SK-N-MC (cell line): ENCODE measurements around the gene TLX3.
"Not testable (repeated sequence)": the region's sequence is repeated elsewhere in the genome, so short reads cannot be mapped to it uniquely, and the experiment has no call there.

Source experiments
- DNase-seq: peaks from one replicate; pipeline ENCODE4 v3.0.0-alpha.2; 2011; ENCODE audit warnings: low read depth, low spot score
- H3K27ac ChIP-seq: fragments of 200-600 bp; sonication (generic); 2 replicates; pipeline ENCODE4 v1.5.1; 2016; ENCODE audit warnings: mixed run types
- H3K36me3 ChIP-seq: fragments of 200-600 bp; sonication (generic); 2 replicates; pipeline ENCODE4 v1.6.1; 2017; ENCODE audit warnings: antibody characterized with exemption, low read length, mixed read lengths; ENCODE audit not compliant: insufficient read depth
- H3K4me3 ChIP-seq: fragments of 200-600 bp; sonication (generic); 2 replicates; pipeline ENCODE4 v1.5.1; 2016
- H3K9ac ChIP-seq: fragments of 200-600 bp; sonication (generic); 2 replicates; pipeline ENCODE4 v1.8.0; 2017; ENCODE audit warnings: mixed run types, mixed read lengths; ENCODE audit not compliant: insufficient read length
- H3K9me3 ChIP-seq: fragments of 200-600 bp; sonication (generic); 2 replicates; pipeline ENCODE4 v1.6.1; 2017; ENCODE audit warnings: low read depth, mild to moderate bottlenecking, antibody characterized with exemption, low read length, moderate library complexity, mixed read lengths
- EZH2 ChIP-seq: fragments of 200-600 bp; sonication (generic); IDR thresholded peaks from one replicate; pipeline ENCODE4 v1.6.1; 2017; ENCODE audit warnings: antibody characterized with exemption
- FOXP2 ChIP-seq: optimal IDR thresholded peaks from 2 replicates; pipeline ENCODE3; 2011; ENCODE audit warnings: mild to moderate bottlenecking, moderate library complexity; ENCODE audit not compliant: insufficient read depth; ENCODE audit errors: extremely low read length, control extremely low read depth
- POLR2AphosphoS5 ChIP-seq: IDR thresholded peaks from 2 replicates; pipeline ENCODE4 v1.6.1; 2012; ENCODE audit warnings: mild to moderate bottlenecking, low read depth, low read length, borderline replicate concordance

The TLX3 gene

GRCh38 chr5:171295801-171296200 lies 13.2 kb upstream of the TLX3 start:
- no peak for DNase-seq
- H3K9ac ChIP-seq, result no peak overlapping the region

GRCh38 chr5:171297941-171298340 lies 11.1 kb upstream of the TLX3 start:
- H3K27ac ChIP-seq, H3K9ac ChIP-seq, DNase-seq: not testable (repeated sequence)

More at GRCh38 chr5:171295801-171296200, 13.2 kb upstream of the TLX3 start:
- no peaks in the 10 kb centered on the region for H3K36me3 ChIP-seq
- no peak for TF ChIP-seq FOXP2
- no peak for TF ChIP-seq POLR2AphosphoS5
- TF ChIP-seq EZH2, result no peak
- H3K4me3 ChIP-seq, result no peak overlapping the region
- H3K9me3 ChIP-seq, result no peaks in the 10 kb centered on the region
- H3K27ac ChIP-seq, result no peak overlapping the region

GRCh38 chr5:171299228-171299627 lies 9.8 kb upstream of the TLX3 start:
- no peaks in the 10 kb centered on the region for H3K36me3 ChIP-seq
- H3K9me3 ChIP-seq, result no peaks in the 10 kb centered on the region
- no peak for TF ChIP-seq FOXP2
- no peak for TF ChIP-seq EZH2
- no peak for TF ChIP-seq POLR2AphosphoS5
- no peak overlapping the region for H3K9ac ChIP-seq
- H3K27ac ChIP-seq, result no peak overlapping the region
- H3K4me3 ChIP-seq, result no peak overlapping the region
- DNase-seq, result no peak

More at GRCh38 chr5:171297941-171298340, 11.1 kb upstream of the TLX3 start:
- not testable (repeated sequence) for H3K4me3 ChIP-seq, H3K36me3 ChIP-seq, H3K9me3 ChIP-seq

- Histone ChIP-seq H3K9ac (no peak overlapping the region), H3K4me3 (no peak overlapping the region), H3K27ac (no peak overlapping the region), H3K9me3 (no peaks in the 10 kb centered on the region), H3K36me3 (no peaks in the 10 kb centered on the region)
- TF ChIP-seq EZH2 (no peak), POLR2AphosphoS5 (no peak), FOXP2 (no peak)
- no peak for DNase-seq
Observed at GRCh38 chr5:171299851-171300250, 9.2 kb upstream of the TLX3 start.

DNA sequence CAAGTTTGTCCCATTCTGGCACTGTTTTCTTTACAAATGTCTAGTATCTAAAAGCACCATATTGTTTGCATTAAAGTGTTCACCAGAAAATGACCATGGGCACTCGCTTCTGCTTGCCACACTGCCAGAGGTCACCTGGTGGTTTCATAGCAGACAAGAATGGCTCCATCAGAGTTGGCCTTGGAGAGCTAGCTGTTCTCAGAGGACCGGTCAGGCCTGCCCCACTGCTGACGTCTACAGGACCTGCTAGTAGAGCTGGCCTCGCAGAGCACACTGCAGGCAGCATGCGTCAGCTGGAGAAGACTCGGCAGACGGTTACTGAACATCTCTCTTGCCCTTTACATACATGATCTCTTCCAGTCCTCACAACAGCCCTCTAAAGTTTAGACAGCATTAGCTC lies 8.7 kb upstream of the TLX3 start:
- TF ChIP-seq FOXP2, result no peak
- TF ChIP-seq POLR2AphosphoS5, result no peak
- TF ChIP-seq EZH2, result no peak
- H3K9me3 ChIP-seq, result no peaks in the 10 kb centered on the region
- no peak overlapping the region for H3K4me3 ChIP-seq
- no peak for DNase-seq
- H3K36me3 ChIP-seq, result no peaks in the 10 kb centered on the region
- H3K9ac ChIP-seq, result no peak overlapping the region
- H3K27ac ChIP-seq, result no peak overlapping the region

GRCh38 chr5:171306166-171306565 lies 2.9 kb upstream of the TLX3 start:
- no peak overlapping the region for H3K9ac ChIP-seq

GRCh38 chr5:171306781-171307591 lies 2.1 kb upstream of the TLX3 start:
- H3K36me3 ChIP-seq, result no peaks in the 10 kb centered on the region
- H3K27ac ChIP-seq, result no peak overlapping the region
- H3K9ac ChIP-seq, result no peak overlapping the region
- DNase-seq, result no peak
- TF ChIP-seq FOXP2, result no peak
- TF ChIP-seq POLR2AphosphoS5, result no peak
- no peak for TF ChIP-seq EZH2
- H3K4me3 ChIP-seq, result no peak overlapping the region
- no peaks in the 10 kb centered on the region for H3K9me3 ChIP-seq

More at GRCh38 chr5:171306166-171306565, 2.9 kb upstream of the TLX3 start:
- H3K36me3 ChIP-seq, result no peaks in the 10 kb centered on the region
- no peak overlapping the region for H3K27ac ChIP-seq
- no peaks in the 10 kb centered on the region for H3K9me3 ChIP-seq
- DNase-seq, result no peak
- H3K4me3 ChIP-seq, result no peak overlapping the region
- TF ChIP-seq POLR2AphosphoS5, result no peak
- no peak for TF ChIP-seq EZH2
- no peak for TF ChIP-seq FOXP2

GRCh38 chr5:171307789-171308452 lies 1.1 kb upstream of the TLX3 start:
- no peaks in the 10 kb centered on the region for H3K9me3 ChIP-seq
- DNase-seq, result no peak
- H3K4me3 ChIP-seq, result no peak overlapping the region
- H3K27ac ChIP-seq, result no peak overlapping the region
- H3K9ac ChIP-seq, result no peak overlapping the region
- TF ChIP-seq FOXP2, result no peak
- no peak for TF ChIP-seq EZH2
- no peaks in the 10 kb centered on the region for H3K36me3 ChIP-seq
